ENCODE results near the gene GPAT3. TPM values are rescaled to one million over a fixed set of nuclear protein-coding genes. Genes with fewer than 3 reads are reported as not detected.
A peak's percentile ranks its signal among the peaks of the same experiment; 100 is the strongest.

GPAT3 gene
- total and polyA plus RNA-seq, 2 experiments from 2014 or later = 1.2 to 2.0 TPM

- Mint-ChIP-seq H3K4me3 (no peak overlapping the region), H3K36me3 (ENCODE audit: low read depth) (no peaks in the 10 kb centered on the region), H3K9me3 (no peaks in the 10 kb centered on the region), H3K27ac (no peak overlapping the region), H3K27me3 (ENCODE audit: insufficient read depth, low read depth, poor library complexity) (peaks cover 3% of the 10 kb centered on the region), H3K4me1 (peaks cover 2% of the 10 kb centered on the region; the same call in 2 of the 3 replicates)
- DNase-seq (ENCODE audit: low spot score) = peak; percentile 83
- H3K27me3 ChIP-seq (ENCODE audit: insufficient read depth) = no peaks in the 10 kb centered on the region
- no peak overlapping the region for H3K27ac ChIP-seq (ENCODE audit: low read depth)
- TF ChIP-seq POLR2AphosphoS5 (IDR thresholded peaks at IDR 0.05; ENCODE audit: low read depth) (no peak), CTCF (conservative IDR thresholded peaks at IDR 0.05; ENCODE audit: low read depth in 2 of 2) (peak; percentile 81 to 94), REST (IDR thresholded peaks at IDR 0.05; ENCODE audit: unreplicated experiment) (no peak)
- no peaks in the 10 kb centered on the region for H4K20me1 ChIP-seq (replicated peaks; ENCODE audit: insufficient read depth)
- H3K9me2 ChIP-seq (ENCODE audit: insufficient read depth) = no peaks in the 10 kb centered on the region
- H3K4me3 ChIP-seq = no peak overlapping the region
- H3K4me2 ChIP-seq = no peak overlapping the region
- no peaks in the 10 kb centered on the region for H3F3A ChIP-seq (replicated peaks; ENCODE audit: low read depth)
- H2AFZ ChIP-seq = no peak overlapping the region
- ATAC-seq = peak; percentile 80
- H3K4me1 ChIP-seq (ENCODE audit: insufficient read depth) = no peaks in the 10 kb centered on the region
- no peaks in the 10 kb centered on the region for H3K36me3 ChIP-seq (ENCODE audit: insufficient read depth)
- H3K79me2 ChIP-seq (replicated peaks; ENCODE audit: insufficient read depth) = no peaks in the 10 kb centered on the region
Observed at GRCh38 chr4:83639849-83640493, 104.1 kb downstream of the GPAT3 start.

- Histone ChIP-seq H3K36me3 (ENCODE audit: insufficient read depth) (no peaks in the 10 kb centered on the region), H3K4me1 (ENCODE audit: insufficient read depth) (no peaks in the 10 kb centered on the region), H3K27me3 (ENCODE audit: insufficient read depth) (no peaks in the 10 kb centered on the region), H3K9me2 (ENCODE audit: insufficient read depth) (no peaks in the 10 kb centered on the region), H2AFZ (no peak overlapping the region), H4K20me1 (replicated peaks; ENCODE audit: insufficient read depth) (no peaks in the 10 kb centered on the region), H3K27ac (ENCODE audit: low read depth) (no peak overlapping the region), H3F3A (replicated peaks; ENCODE audit: low read depth) (no peaks in the 10 kb centered on the region), H3K4me3 (no peak overlapping the region), H3K79me2 (replicated peaks; ENCODE audit: insufficient read depth) (no peaks in the 10 kb centered on the region), H3K4me2 (no peak overlapping the region)
- Mint-ChIP-seq H3K36me3 (ENCODE audit: low read depth) (no peaks in the 10 kb centered on the region), H3K4me1 (peaks cover 5% of the 10 kb centered on the region), H3K9me3 (no peaks in the 10 kb centered on the region), H3K4me3 (no peak overlapping the region), H3K27ac (no peak overlapping the region), H3K27me3 (ENCODE audit: insufficient read depth, low read depth, poor library complexity) (peaks cover 3% of the 10 kb centered on the region)
- ATAC-seq (no peak), DNase-seq (ENCODE audit: low spot score) (no peak)
- TF ChIP-seq ZNF331 (CRISPR knock-in tag; IDR thresholded peaks at IDR 0.05; ENCODE audit: low read depth) (no peak), ZNF114 (CRISPR knock-in tag; IDR thresholded peaks at IDR 0.05) (no peak), EZH2phosphoT487 (IDR thresholded peaks at IDR 0.05; ENCODE audit: unreplicated experiment) (no peak), CREB1 (CRISPR knock-in tag; IDR thresholded peaks at IDR 0.05; ENCODE audit: low read depth) (no peak), NANOG (IDR thresholded peaks at IDR 0.05; ENCODE audit: borderline replicate concordance) (no peak), ZNF462 (CRISPR knock-in tag; IDR thresholded peaks at IDR 0.05) (no peak), STAT1 (IDR thresholded peaks at IDR 0.05; ENCODE audit: unreplicated experiment) (no peak)
Observed at GRCh38 chr4:83643036-83643435, 107.1 kb downstream of the GPAT3 start.

Measured in GM23338 (cell line).